Activated CD8-positive, alpha-beta memory T cell treated with anti-CD3 and anti-CD28 coated beads for 36 hours (primary cell): ENCODE measurements around the gene NLGN3. TPM values are rescaled to one million over a fixed set of nuclear protein-coding genes. Genes with fewer than 3 reads are reported as not detected.

Experiments
- CTCF ChIA-PET: fragments of 350-600 bp; sonication (Branson Sonifier 250); formaldehyde crosslinking; loops from one replicate; lab custom pipeline; 2021; ENCODE audit warnings: antibody characterized with exemption; lab: Charles Lee
- POLR2A ChIA-PET: fragments of 350-600 bp; sonication (Branson Sonifier 250); formaldehyde crosslinking; loops from one replicate; lab custom pipeline; 2021; ENCODE audit warnings: antibody characterized with exemption; lab: Charles Lee
- total RNA-seq, 2 experiments: library from RNA; stranded (reverse); gene quantifications; one replicate each; pipeline ENCODE4 v1.2.3, GENCODE V29; 2021

The NLGN3 gene
- total RNA-seq, result under 1 TPM; 0.53 to 0.67 TPM

DNA sequence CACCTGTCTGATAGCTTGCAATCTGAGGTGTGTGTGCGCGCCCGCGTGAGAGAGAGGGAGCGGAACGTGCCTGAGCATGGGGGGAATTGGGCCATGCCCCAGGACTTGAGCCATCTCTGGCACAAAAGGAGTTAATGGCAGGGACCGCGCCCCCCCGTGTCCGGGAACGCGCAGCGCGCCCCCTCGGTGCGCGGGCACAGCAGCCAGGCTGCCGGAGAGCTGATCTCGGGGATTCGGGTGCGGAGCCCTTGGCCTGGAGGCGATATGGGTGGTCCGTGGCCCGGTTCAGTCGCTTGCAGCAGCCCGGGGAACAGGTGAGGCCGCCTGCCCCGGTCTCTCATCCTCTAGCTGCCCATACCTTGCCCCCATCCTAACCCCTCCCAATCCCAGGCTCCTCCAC, at the start of gene NLGN3:
Gene NLGN3, plus strand, starts transcription at position 191 of the 400 bp plus-strand sequence. CDS start 2,909 bp downstream, outside the sequence.
- ChIA-PET CTCF (no interaction called here), POLR2A (no interaction called here)

DNA sequence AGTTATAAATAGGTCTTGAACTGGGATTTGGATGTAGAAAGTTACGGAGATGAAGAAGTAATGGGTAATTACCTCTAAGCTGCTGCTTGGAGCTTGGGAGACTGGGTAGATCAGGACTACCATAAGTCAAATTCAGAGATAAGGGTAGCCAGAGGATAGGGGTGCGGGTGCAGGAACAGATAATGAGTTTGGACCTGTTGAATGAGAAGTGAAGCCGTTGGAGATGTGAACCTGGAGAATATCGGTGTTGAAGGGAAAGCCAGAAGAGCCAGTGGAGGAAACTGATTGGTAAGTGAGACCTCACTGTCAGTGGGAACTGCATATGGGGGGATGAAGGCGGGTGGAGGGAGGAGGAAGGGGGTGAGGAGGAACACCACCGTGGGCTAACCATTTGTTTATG, 49.6 kb upstream of the NLGN3 start:
- ChIA-PET POLR2A (no interaction called here), CTCF (no interaction called here)

DNA sequence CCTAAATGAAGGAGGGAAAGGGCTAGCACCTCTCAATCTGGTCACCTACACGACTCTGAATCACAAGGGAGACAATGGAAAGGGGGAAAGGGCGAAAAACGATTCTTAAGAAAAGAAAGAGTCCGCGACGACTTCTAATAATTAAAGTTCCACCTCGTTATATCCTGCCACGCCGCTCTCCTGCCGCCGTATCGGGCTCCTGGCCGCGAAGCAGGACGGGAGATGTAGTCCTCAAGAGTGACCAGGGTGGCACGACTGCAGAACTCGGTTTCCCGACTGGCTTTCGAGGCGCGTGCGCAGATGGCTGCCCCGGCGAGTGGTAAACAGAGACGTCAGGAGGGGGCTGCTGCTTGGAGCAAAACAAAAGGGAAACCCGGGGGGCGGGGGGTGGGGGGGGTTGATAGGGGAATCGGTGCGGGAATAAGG, 49.1 kb upstream of the NLGN3 start, which contains the start of gene FOXO4:
Gene FOXO4, plus strand, starts transcription at position 297 of the 426 bp plus-strand sequence. CDS start 678 bp downstream, outside the sequence.
- POLR2A ChIA-PET, result no interaction called here

DNA sequence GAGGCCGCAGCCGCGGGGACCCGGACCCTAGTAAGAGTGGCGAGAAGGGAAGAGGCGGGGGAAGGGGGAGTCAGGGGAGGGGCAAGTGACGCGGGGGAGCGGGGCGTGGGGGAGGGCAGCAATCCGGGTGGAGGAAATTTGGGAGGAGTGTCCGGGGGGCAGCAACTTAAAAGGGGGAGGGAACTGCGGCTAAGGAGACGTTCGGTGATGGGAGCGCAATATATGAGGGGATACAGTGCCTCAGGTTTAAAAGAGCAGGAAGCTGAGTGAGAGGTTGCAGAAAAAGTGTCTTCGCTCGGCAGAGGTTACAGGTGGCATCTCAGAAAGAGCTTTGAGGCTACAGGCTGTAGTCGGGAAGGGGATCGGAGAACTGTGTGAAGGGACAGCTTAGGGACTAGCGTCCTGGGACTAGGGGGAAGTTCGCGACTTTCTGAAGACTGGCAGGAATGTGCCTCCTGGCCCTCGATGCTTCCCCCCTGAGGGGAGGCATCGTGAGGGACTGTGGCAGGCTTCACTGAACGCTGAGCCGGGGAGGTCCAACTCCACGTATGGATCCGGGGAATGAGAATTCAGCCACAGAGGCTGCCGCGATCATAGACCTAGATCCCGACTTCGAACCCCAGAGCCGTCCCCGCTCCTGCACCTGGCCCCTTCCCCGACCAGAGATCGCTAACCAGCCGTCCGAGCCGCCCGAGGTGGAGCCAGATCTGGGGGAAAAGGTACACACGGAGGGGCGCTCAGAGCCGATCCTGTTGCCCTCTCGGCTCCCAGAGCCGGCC, 48.5 kb upstream of the NLGN3 start:
- ChIA-PET CTCF (interaction anchor here (0.9 to 1.1 kb wide), 2 partner anchors 16 to 22 kb away, joined by 3 read pairs; partner anchors contain the start of gene MED12), POLR2A (no interaction called here)

More for the DNA sequence above, 49.1 kb upstream of the NLGN3 start, which contains the start of gene FOXO4:
- CTCF ChIA-PET, result interaction anchor here (0.9 to 1.1 kb wide), 2 partner anchors 16 to 23 kb away, joined by 3 read pairs; partner anchors contain the start of gene MED12

DNA sequence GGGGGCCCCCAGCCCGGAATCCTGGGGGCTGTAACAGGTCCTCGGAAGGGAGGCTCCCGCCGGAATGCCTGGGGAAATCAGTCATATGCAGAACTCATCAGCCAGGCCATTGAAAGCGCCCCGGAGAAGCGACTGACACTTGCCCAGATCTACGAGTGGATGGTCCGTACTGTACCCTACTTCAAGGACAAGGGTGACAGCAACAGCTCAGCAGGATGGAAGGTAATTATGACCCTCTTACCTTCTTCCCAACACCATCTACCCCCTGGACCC, 47.9 kb upstream of the NLGN3 start:
- POLR2A ChIA-PET, result no interaction called here
- CTCF ChIA-PET, result interaction anchor here (0.9 to 1.1 kb wide), 2 partner anchors 15 to 22 kb away, joined by 3 read pairs; partner anchors contain the start of gene MED12

DNA sequence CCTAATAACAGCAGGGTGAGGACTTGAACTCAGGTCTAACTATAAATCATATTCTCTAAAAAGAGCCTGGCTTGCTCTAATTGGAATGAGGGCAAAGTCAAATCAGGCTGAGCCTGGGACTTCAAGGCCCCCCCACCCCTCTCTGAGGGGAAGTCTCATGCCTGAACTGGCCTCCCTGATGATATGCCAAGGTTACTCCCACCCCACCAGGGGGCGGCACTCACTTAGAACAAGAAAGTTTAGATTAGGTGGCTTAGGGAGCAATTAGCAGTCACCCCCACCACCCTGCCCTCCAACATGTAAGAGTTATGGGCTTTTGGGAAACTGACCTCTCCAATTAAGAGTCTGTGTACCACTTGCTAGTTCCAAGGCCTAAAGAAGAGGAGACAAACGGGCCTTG, 46.3 kb upstream of the NLGN3 start:
- POLR2A ChIA-PET, result no interaction called here
- CTCF ChIA-PET, result no interaction called here

DNA sequence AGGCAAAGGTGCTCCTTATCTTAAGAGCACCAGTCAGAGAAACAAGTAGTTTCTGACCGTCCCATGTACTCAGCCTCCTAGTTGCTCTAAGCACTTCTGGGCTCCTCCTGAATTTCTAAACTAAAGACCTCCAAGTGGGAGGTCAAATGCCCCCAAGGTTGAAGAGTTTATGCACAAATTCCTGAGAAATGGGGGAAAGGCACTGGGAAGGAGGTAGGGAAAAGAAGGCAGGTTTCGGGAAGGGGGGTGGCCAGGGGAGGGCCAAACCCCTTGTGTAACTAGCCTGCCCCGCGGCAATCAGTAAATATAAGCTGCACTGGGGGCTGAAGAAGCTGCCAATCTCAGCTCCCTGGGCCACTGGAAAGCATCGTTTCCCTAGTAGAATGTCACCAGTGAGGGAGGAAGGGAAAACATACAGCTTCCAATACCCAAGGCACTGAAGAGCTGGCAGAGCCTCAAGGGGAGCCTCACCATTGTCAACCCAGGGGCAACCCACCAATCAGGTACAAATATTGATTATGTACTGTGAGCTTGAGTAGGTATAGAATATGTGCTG, 45.6 kb upstream of the NLGN3 start:
- POLR2A ChIA-PET, result interaction anchor here (0.5 to 1.0 kb wide), 5 partner anchors 13 to 83 kb away, joined by 3 to 9 read pairs (median 3); partner anchors contain the start of gene MED12
- CTCF ChIA-PET, result interaction anchor here (1.7 to 4.7 kb wide), 2 partner anchors 11 to 31 kb away, joined by 5 to 23 read pairs; no protein-coding TSS in a partner anchor

DNA sequence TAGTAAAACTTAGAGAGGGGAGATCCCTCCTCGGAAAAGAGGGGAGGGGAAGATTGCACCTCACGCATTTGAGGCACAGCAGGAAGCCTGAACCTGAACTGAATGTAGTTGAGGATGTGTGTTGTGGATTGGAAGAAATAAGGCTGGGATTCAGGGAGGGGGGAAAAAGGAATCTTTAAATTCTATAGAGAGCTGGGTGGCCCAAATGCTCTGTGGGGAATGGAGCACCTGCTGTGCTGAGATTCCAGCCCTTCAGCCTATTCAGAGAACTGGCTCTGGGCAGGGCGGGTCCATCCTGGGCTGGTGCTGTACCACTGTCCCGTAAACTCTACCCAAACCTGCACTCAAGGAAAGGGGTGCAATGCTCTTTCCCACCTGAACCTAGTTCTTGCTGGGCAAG, 44.9 kb upstream of the NLGN3 start:
- POLR2A ChIA-PET, result interaction anchor here (0.5 to 1.1 kb wide), 6 partner anchors 13 to 82 kb away, joined by 3 to 9 read pairs (median 4); partner anchors contain the start of gene MED12
- CTCF ChIA-PET, result interaction anchor here (1.7 to 4.7 kb wide), 2 partner anchors 10 to 30 kb away, joined by 5 to 23 read pairs; no protein-coding TSS in a partner anchor

DNA sequence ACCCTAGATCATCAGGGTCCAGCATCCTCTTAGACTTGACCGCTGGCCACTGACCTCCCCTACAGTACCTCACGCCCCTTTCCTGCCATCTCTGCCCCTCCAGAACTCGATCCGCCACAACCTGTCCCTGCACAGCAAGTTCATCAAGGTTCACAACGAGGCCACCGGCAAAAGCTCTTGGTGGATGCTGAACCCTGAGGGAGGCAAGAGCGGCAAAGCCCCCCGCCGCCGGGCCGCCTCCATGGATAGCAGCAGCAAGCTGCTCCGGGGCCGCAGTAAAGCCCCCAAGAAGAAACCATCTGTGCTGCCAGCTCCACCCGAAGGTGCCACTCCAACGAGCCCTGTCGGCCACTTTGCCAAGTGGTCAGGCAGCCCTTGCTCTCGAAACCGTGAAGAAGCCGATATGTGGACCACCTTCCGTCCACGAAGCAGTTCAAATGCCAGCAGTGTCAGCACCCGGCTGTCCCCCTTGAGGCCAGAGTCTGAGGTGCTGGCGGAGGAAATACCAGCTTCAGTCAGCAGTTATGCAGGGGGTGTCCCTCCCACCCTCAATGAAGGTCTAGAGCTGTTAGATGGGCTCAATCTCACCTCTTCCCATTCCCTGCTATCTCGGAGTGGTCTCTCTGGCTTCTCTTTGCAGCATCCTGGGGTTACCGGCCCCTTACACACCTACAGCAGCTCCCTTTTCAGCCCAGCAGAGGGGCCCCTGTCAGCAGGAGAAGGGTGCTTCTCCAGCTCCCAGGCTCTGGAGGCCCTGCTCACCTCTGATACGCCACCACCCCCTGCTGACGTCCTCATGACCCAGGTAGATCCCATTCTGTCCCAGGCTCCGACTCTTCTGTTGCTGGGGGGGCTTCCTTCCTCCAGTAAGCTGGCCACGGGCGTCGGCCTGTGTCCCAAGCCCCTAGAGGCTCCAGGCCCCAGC, 43.8 kb upstream of the NLGN3 start:
- POLR2A ChIA-PET, result interaction anchor here (1.1 kb wide), 1 partner anchor 28 kb away, joined by 6 read pairs; no protein-coding TSS in a partner anchor
- CTCF ChIA-PET, result interaction anchor here (1.0 to 4.7 kb wide), 4 partner anchors 9 to 29 kb away, joined by 3 to 23 read pairs (median 4); no protein-coding TSS in a partner anchor

DNA sequence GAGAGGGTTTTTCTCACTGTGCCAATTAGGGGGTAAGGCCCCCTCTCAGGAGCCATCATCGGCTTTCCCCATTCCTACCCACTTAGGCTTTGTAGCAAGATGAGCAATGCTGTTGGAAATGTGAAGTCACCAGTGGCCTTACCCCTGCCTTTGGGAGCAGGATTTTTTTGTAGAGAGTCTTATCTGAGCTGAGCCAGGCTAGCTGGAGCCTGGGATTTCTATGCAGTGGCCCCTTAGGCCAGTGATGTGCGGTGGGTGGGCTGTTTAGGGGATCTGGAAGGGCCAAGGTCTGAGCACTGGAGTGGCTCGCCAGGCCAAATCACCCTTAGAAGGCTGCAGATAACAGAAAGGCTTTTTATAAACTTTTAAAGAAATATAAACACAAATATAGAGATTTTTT, 42.3 kb upstream of the NLGN3 start:
- ChIA-PET CTCF (interaction anchor here (4.7 kb wide), 1 partner anchor 28 kb away, joined by 23 read pairs; no protein-coding TSS in a partner anchor), POLR2A (interaction anchor here (0.6 to 2.0 kb wide), 3 partner anchors 9 to 22 kb away, joined by 3 to 10 read pairs (median 7); partner anchors contain the start of genes IL2RG and MED12)

DNA sequence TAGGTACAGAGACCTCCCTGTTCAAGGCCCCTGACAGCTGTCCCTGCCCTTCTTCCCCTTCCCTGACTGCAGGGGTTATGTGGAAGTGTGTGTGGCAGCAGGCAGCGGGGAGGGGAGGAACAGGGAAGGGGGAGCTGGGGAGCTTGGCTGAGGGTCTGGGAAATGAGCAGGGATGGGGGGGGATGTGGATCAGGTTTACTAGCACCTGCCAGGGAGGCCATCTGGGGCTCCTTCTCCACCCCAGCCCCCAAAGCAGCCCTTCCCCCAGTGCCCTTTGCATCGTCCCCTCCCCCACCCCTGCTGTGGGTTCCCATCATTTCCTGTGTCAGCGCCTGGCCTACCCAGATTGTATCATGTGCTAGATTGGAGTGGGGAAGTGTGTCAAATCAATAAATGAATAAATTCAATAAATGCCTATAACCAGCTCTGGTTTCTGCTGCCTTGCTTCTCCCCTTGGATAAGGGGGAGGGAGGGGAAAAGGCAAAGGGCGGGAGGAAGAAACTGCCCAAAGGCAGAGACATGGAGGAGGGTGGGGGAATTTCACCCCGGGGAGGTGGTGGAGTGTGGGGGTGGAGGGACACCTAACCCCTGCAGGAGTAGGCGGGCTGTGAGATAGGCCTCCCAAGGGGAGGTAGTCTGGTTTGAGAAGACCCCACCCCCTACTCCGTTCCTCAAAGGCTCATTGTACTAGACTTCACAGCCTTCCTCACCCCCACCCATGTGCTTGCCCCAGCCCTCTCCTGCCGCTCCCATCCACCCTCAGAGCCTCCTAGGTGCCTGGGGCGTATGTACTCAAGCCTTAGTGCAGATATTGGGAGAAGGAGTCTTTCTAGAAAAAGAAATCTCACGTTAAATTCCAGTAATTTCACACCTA, 41.3 kb upstream of the NLGN3 start:
- POLR2A ChIA-PET, result interaction anchor here (1.9 to 2.0 kb wide), 2 partner anchors 8 to 15 kb away, joined by 7 to 10 read pairs; partner anchors contain the start of genes IL2RG and MED12
- CTCF ChIA-PET, result interaction anchor here (0.6 to 4.7 kb wide), 2 partner anchors 27 to 95 kb away, joined by 3 to 23 read pairs; no protein-coding TSS in a partner anchor

DNA sequence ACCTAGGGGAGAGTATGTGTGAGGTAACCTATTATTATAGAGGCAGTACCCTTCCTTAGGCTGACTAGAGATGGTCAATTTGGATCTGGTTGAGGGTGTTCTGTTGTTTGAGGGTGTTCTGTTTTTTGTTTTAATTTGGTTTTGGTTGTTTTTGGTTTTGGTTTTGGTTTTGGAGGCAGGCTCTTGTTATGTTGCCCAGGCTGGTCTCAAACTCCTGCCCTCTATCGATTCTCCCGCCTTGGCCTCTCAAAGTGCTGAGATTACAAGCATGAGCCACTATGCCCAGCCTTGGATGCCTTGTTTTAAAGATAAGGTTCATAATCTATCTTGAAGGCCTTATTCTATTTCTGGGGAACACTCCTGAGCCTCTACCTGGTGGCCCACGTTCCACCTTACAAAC, 39.0 kb upstream of the NLGN3 start:
- POLR2A ChIA-PET, result interaction anchor here (0.6 to 2.0 kb wide), 3 partner anchors 13 to 202 kb away, joined by 3 to 11 read pairs (median 6); partner anchors contain the start of gene MED12
- CTCF ChIA-PET, result interaction anchor here (0.7 to 1.5 kb wide), 3 partner anchors 8 to 24 kb away, joined by 3 to 7 read pairs (median 3); partner anchors contain the start of gene MED12

DNA sequence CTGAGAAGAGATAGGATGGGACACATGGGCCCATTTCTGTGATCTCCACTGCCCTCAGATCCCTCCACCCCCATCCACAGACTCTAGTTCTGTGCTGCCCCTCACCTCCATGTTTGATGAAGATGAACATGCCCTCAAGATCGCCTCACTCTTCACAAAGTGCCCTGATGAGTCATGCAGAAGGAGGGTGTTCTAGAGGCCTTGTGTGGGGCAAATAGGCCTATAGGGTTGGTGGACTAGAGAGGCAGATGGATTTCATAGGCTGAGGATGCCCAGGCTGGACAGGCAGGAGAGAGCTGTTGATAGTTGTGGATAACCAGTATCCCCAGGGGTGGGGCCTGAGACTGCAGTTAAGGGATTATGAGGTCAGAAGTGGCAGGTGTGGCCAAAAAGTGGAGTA, 38.2 kb upstream of the NLGN3 start, which contains the start of gene CXorf65:
Gene CXorf65, minus strand, starts transcription at position 314 of the 400 bp plus-strand sequence. Its CDS starts 184 bp downstream, at position 130.
- CTCF ChIA-PET, result interaction anchor here (1.1 to 1.5 kb wide), 2 partner anchors 12 to 23 kb away, joined by 3 to 7 read pairs; partner anchors contain the start of gene MED12

DNA sequence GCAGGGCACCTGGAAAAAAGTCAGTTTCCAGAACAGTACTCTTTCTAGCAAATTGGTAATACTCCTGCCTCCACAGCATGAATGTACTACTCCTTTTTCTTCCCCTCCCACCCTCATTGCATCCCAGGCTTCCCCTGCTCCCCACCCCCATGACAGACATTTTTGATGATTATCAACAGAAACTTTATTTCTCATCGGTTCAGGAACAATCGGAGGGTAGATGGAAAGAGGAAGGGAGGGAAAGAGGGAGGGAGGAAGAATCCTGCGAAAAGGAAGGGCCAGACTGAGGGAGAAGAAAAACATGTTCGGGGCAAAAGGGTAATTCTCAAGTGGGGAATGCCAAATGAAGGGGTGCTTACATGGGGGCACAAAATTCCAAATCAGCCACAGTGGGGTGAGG, 37.4 kb upstream of the NLGN3 start:
- ChIA-PET POLR2A (no interaction called here), CTCF (no interaction called here)

More for the DNA sequence above, 38.2 kb upstream of the NLGN3 start, which contains the start of gene CXorf65:
- POLR2A ChIA-PET, result no interaction called here

DNA sequence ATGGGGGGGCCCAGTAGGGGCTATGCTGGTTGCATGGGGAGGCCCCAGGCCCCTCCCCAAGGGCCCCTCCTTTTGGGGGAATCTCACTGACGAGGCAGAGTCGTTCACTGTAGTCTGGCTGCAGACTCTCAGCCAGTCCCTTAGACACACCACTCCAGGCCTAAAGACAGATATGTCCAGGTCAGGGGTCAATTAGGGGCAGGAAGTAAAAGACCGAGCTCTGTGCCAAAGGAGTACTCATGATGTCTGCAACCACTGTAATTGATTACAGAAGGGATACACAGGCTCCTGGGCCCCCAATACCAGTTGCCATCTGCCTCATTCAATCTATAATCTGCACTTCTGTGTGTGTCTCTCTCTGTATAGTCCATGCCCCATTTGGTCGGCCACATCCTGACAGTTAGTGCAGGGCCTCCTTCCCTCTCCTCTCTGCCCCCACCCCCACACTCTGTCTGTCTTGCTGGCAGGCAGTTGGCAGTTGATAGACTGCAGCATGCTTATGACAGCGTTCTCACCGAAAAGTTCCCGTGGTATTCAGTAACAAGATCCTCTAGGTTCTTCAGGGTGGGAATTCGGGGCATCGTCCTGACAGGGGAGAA, 36.8 kb upstream of the NLGN3 start:
- ChIA-PET CTCF (interaction anchor here (1.1 to 1.3 kb wide), 2 partner anchors 10 to 21 kb away, joined by 5 to 6 read pairs; partner anchors contain the start of gene MED12), POLR2A (no interaction called here)

DNA sequence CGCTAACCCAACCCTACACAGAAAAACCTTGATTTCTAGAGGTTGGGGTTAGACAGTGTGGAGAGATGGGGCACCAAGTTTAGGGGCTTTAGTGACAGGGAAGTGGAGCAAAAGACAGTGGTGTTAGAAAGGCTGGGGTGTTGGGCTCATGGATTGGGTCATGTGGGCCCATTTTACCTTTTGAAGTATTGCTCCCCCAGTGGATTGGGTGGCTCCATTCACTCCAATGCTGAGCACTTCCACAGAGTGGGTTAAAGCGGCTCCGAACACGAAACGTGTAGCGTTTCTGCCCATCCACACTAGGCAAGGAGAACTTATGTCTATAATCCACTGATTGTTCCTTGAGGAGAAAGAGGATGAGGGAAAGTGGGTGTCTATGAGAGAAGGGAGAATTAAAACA, 35.6 kb upstream of the NLGN3 start:
- POLR2A ChIA-PET, result no interaction called here

More for the DNA sequence above, 35.6 kb upstream of the NLGN3 start:
- CTCF ChIA-PET, result interaction anchor here (1.3 kb wide), 1 partner anchor 20 kb away, joined by 5 read pairs; no protein-coding TSS in a partner anchor
